K562 (cell line): ENCODE results near the gene CCNB1. TPM values are rescaled to one million over a fixed set of nuclear protein-coding genes. Genes with fewer than 3 reads are reported as not detected.

ENCODE experiments used
- BMI1 ChIP-seq: fragments of 150-350 bp; IDR thresholded peaks from 2 replicates; pipeline ENCODE4 v1.6.1; 2014; ENCODE audit warnings: low read length
- CBX3 ChIP-seq, 2 experiments: IDR thresholded peaks; 1 replicate in 1 of 2; 2 replicates in 1 of 2; pipeline ENCODE4 v1.6.1; 2012; ENCODE audit warnings: inconsistent platforms in 2 of 2, low read length in 2 of 2, borderline replicate concordance in 1 of 2, control low read depth in 1 of 2
- COPS2 ChIP-seq: fragments of 450-650 bp; conservative IDR thresholded peaks from 2 replicates; pipeline ENCODE4 v1.6.1; 2016; ENCODE audit warnings: mild to moderate bottlenecking, moderate library complexity
- GTF2E2 ChIP-seq: fragments of 200-800 bp; sonication (Bioruptor generic); IDR thresholded peaks from 2 replicates; pipeline ENCODE4 v1.6.1; 2016; ENCODE audit warnings: missing genetic modification characterization, missing compliant biosample characterization
- HDAC3 ChIP-seq: fragments of 450-650 bp; IDR thresholded peaks from 2 replicates; pipeline ENCODE4 v1.6.1; 2018; ENCODE audit warnings: borderline replicate concordance, mild to moderate bottlenecking, moderate library complexity; ENCODE audit not compliant: partially characterized antibody
- HNRNPK ChIP-seq: fragments of 200-400 bp; formaldehyde crosslinking; IDR thresholded peaks from one replicate; pipeline ENCODE4 v1.6.1; 2018; ENCODE audit warnings: mild to moderate bottlenecking, low read depth, low read length; ENCODE audit not compliant: poor library complexity, severe bottlenecking
- MAX ChIP-seq: sonication (generic); formaldehyde crosslinking; IDR thresholded peaks from 2 replicates; pipeline ENCODE4 v1.9.0; 2022; ENCODE audit warnings: mild to moderate bottlenecking, missing genetic modification reagents
- NCOA2 ChIP-seq, 2 experiments: fragments of 450-650 bp; IDR thresholded peaks; 2 replicates each; pipeline ENCODE4 v1.6.1; 2018; ENCODE audit warnings: mild to moderate bottlenecking in 2 of 2, moderate library complexity in 1 of 2; ENCODE audit not compliant: partially characterized antibody in 2 of 2
- NONO ChIP-seq, 2 experiments: fragments of 200-400 bp in 1 of 2; fragments of 450-650 bp in 1 of 2; formaldehyde crosslinking in 1 of 2; IDR thresholded peaks; 2 replicates each; pipeline ENCODE4 v1.6.1; 2017; ENCODE audit warnings: low read depth in 2 of 2, mild to moderate bottlenecking in 2 of 2, moderate library complexity in 2 of 2, low read length in 1 of 2
- PRPF4 ChIP-seq: fragments of 200-400 bp; formaldehyde crosslinking; IDR thresholded peaks from one replicate; pipeline ENCODE4 v1.6.1; 2017; ENCODE audit warnings: low read length, low read depth, mild to moderate bottlenecking; ENCODE audit not compliant: insufficient read depth, poor library complexity, severe bottlenecking
- RFX1 ChIP-seq: fragments of 450-650 bp; IDR thresholded peaks from 2 replicates; pipeline ENCODE4 v1.6.1; 2016; ENCODE audit warnings: mild to moderate bottlenecking, moderate library complexity
- SMAD1 ChIP-seq: fragments of 150-350 bp; IDR thresholded peaks from 2 replicates; pipeline ENCODE4 v1.6.1; 2014; ENCODE audit warnings: low read length, low read depth; ENCODE audit not compliant: partially characterized antibody
- SMC3 ChIP-seq: conservative IDR thresholded peaks from 2 replicates; pipeline ENCODE4 v1.6.1; 2011; ENCODE audit warnings: low read depth, low read length, improper control_type of control experiment; ENCODE audit not compliant: insufficient read depth
- ZFP1 ChIP-seq: fragments of 450-650 bp; formaldehyde crosslinking; IDR thresholded peaks from 2 replicates; pipeline ENCODE4 v1.4.0; 2020; ENCODE audit warnings: mild to moderate bottlenecking, mixed read lengths
- polyA plus RNA-seq, 8 experiments: library from polyadenylated mRNA; depleted of rRNA in 4 of 8; stranded (reverse) in 5 of 8; unstranded in 3 of 8; fragments of >200 nt; fragmentation: Nextera tagmentation in 2 of 8; fragmentation: Illumina TruSeq in 1 of 8; extraction: Ambion mirVana in 2 of 8; extraction: Trizol in 1 of 8; gene quantifications; 2 replicates each; pipeline versions ENCODE4 v1.2.1 to v1.2.3, GENCODE V29; 2011 to 2014; ENCODE audit warnings: inconsistent platforms in 1 of 8, missing spikeins in 1 of 8
- total RNA-seq, 7 experiments: library from RNA; depleted of rRNA in 6 of 7; stranded (reverse); fragments of >200 nt in 6 of 7; fragmentation: Illumina TruSeq in 2 of 7; extraction: Trizol in 2 of 7; gene quantifications; 2 replicates each; pipeline versions ENCODE4 v1.2.1 to v1.2.3, GENCODE V29; 2011 to 2021; ENCODE audit warnings: low replicate concordance in 1 of 7
- TF ChIP-seq, protein P1 (sequence below): sonication (generic); formaldehyde crosslinking; IDR thresholded peaks from 2 replicates; pipeline ENCODE4 v1.8.1; 2023; ENCODE audit warnings: mild to moderate bottlenecking, missing genetic modification reagents
- TF ChIP-seq, protein P2 (sequence below), 2 experiments: fragments of 450-650 bp in 1 of 2; sonication (generic) in 1 of 2; formaldehyde crosslinking in 1 of 2; IDR thresholded peaks in 1 of 2; conservative IDR thresholded peaks in 1 of 2; 2 replicates each; pipeline versions ENCODE4 v1.6.1 to v1.8.1; 2016 to 2023; ENCODE audit warnings: mild to moderate bottlenecking in 2 of 2, moderate library complexity in 2 of 2, inconsistent platforms in 1 of 2, missing genetic modification reagents in 1 of 2
- TF ChIP-seq, protein P3 (sequence below): sonication (generic); formaldehyde crosslinking; IDR thresholded peaks from 2 replicates; pipeline ENCODE4 v1.8.0; 2022; ENCODE audit warnings: mild to moderate bottlenecking, low read depth, missing genetic modification reagents
- TF ChIP-seq, protein P4 (sequence below): fragments of 150-350 bp; IDR thresholded peaks from 2 replicates; pipeline ENCODE4 v1.6.1; 2014; ENCODE audit warnings: low read depth, mild to moderate bottlenecking, low read length, borderline replicate concordance

The CCNB1 gene
- total and polyA plus RNA-seq, 9 of the 15 experiments (the other 6 are each of a cell fraction or from before 2014, with no cell fraction given), result 165 to 679 (median 271) TPM

- TF ChIP-seq, protein P1, sequence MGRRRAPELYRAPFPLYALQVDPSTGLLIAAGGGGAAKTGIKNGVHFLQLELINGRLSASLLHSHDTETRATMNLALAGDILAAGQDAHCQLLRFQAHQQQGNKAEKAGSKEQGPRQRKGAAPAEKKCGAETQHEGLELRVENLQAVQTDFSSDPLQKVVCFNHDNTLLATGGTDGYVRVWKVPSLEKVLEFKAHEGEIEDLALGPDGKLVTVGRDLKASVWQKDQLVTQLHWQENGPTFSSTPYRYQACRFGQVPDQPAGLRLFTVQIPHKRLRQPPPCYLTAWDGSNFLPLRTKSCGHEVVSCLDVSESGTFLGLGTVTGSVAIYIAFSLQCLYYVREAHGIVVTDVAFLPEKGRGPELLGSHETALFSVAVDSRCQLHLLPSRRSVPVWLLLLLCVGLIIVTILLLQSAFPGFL (CRISPR knock-in tag), result peak; percentile 25
- no peak for TF ChIP-seq HNRNPK
- peak; percentile 63 for TF ChIP-seq PRPF4
- peak in 1 of 2 experiments; percentile 33; a peak in 1 of 3 replicates for TF ChIP-seq CBX3 (IDR thresholded peaks at IDR 0.05; ENCODE audit: borderline replicate concordance in 1 of 2, low read length in 2 of 2)
- TF ChIP-seq MAX (CRISPR knock-in tag), result peak; percentile 89
- no peak for TF ChIP-seq HDAC3
- TF ChIP-seq, protein P2, sequence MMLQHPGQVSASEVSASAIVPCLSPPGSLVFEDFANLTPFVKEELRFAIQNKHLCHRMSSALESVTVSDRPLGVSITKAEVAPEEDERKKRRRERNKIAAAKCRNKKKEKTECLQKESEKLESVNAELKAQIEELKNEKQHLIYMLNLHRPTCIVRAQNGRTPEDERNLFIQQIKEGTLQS (IDR thresholded peaks at IDR 0.05), result peak; percentile 87
- TF ChIP-seq, protein P2 (CRISPR knock-in tag; conservative IDR thresholded peaks at IDR 0.05), result no peak; the same call in 1 of the 2 replicates
- TF ChIP-seq RFX1, result peak; percentile 98
- TF ChIP-seq, protein P3, sequence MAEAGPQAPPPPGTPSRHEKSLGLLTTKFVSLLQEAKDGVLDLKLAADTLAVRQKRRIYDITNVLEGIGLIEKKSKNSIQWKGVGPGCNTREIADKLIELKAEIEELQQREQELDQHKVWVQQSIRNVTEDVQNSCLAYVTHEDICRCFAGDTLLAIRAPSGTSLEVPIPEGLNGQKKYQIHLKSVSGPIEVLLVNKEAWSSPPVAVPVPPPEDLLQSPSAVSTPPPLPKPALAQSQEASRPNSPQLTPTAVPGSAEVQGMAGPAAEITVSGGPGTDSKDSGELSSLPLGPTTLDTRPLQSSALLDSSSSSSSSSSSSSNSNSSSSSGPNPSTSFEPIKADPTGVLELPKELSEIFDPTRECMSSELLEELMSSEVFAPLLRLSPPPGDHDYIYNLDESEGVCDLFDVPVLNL (CRISPR knock-in tag), result peak; percentile 86
- TF ChIP-seq COPS2, result no peak
- no peak for TF ChIP-seq ZFP1 (CRISPR knock-in tag)
- peak; percentile 25 for TF ChIP-seq SMAD1
- TF ChIP-seq, protein P4, sequence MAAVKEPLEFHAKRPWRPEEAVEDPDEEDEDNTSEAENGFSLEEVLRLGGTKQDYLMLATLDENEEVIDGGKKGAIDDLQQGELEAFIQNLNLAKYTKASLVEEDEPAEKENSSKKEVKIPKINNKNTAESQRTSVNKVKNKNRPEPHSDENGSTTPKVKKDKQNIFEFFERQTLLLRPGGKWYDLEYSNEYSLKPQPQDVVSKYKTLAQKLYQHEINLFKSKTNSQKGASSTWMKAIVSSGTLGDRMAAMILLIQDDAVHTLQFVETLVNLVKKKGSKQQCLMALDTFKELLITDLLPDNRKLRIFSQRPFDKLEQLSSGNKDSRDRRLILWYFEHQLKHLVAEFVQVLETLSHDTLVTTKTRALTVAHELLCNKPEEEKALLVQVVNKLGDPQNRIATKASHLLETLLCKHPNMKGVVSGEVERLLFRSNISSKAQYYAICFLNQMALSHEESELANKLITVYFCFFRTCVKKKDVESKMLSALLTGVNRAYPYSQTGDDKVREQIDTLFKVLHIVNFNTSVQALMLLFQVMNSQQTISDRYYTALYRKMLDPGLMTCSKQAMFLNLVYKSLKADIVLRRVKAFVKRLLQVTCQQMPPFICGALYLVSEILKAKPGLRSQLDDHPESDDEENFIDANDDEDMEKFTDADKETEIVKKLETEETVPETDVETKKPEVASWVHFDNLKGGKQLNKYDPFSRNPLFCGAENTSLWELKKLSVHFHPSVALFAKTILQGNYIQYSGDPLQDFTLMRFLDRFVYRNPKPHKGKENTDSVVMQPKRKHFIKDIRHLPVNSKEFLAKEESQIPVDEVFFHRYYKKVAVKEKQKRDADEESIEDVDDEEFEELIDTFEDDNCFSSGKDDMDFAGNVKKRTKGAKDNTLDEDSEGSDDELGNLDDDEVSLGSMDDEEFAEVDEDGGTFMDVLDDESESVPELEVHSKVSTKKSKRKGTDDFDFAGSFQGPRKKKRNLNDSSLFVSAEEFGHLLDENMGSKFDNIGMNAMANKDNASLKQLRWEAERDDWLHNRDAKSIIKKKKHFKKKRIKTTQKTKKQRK, result no peak
- TF ChIP-seq BMI1, result peak; percentile 74; the same call in 1 of the 2 replicates
- no peak for TF ChIP-seq NCOA2 (IDR thresholded peaks at IDR 0.05; ENCODE audit: partially characterized antibody in 2 of 2)
- peak; percentile 93; the same call in 1 of the 2 replicates for TF ChIP-seq GTF2E2
- no peak for TF ChIP-seq SMC3
- TF ChIP-seq NONO (IDR thresholded peaks at IDR 0.05; ENCODE audit: low read depth in 2 of 2, low read length in 1 of 2), result peak in 1 of 2 experiments; percentile 48; a peak in 2 of 4 replicates
Observed at GRCh38 chr5:69189162-69190086, 22.5 kb downstream of the CCNB1 start, which contains the start of gene CENPH (continued).
